Body of pancreas (tissue), 4 donors: ENCODE data around the gene ESRRA.

ENCODE experiments used
- CTCF ChIP-seq, 7 experiments: fragments of 450-650 bp in 4 of 7; fragments of 200-600 bp in 3 of 7; sonication (generic) in 3 of 7; IDR thresholded peaks; one replicate each; pipeline ENCODE4 v1.5.1; 2016 to 2019; ENCODE audit warnings: antibody characterized with exemption in 7 of 7
- POLR2A ChIP-seq, 3 donors: fragments of 450-650 bp; IDR thresholded peaks; one replicate each; pipeline ENCODE4 v1.6.1; 2016; ENCODE audit warnings: antibody characterized with exemption in 3 of 3, mild to moderate bottlenecking in 2 of 3

GRCh38 chr11:64265176-64266160 lies 39.9 kb upstream of the ESRRA start:
- TF ChIP-seq CTCF (IDR thresholded peaks at IDR 0.05) (no peak), POLR2A (IDR thresholded peaks at IDR 0.05) (no peak)
